NCI-H128 (cell line): ENCODE data around the gene HMCES.
"Not testable (repeated sequence)": the region's sequence is repeated elsewhere in the genome, so short reads cannot be mapped to it uniquely, and the experiment has no call there.

ENCODE experiments used
- DNase-seq: peaks from one replicate; lab custom pipeline; 2025; ENCODE audit not compliant: unreplicated experiment; lab: John Stamatoyannopoulos, UW

The HMCES gene

DNA sequence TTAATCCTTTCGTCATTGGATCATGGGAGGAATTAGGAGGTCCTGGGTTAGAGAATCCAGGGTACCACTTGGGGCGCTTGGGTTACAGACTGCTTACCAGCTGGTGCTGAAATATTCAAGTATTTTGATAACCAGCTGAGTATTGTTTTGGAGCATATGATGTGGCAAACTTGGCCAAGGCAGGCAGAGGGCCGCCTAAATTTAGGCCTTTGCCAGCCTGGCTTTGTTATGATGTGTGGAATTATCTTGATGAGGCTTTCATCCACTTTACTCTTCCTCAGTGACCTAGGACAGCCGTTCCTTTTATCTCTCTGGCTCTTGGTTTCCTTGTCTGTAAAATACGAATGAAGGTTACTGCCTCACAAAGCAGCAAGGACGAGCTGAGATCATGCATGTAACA is 22.4 kb upstream of the HMCES start:
- no peak for DNase-seq

DNA sequence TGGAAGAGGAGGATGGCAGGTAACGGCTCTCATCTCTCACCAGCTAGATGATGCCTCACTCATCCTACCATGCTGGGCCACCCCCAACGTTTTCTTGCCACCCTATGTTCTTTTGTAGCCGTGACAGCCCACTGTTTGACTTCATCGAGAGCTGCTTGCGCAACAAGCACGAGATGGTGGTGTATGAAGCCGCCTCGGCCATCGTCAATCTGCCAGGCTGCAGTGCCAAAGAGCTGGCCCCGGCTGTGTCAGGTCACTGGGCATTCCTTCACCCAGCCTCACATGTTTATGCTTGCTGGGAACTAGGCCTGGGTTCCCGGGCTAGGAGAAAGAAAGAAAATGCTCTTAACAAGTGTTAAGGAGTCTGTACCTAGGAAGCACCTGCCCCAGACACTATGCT is 21.1 kb upstream of the HMCES start:
- no peak for DNase-seq

DNA sequence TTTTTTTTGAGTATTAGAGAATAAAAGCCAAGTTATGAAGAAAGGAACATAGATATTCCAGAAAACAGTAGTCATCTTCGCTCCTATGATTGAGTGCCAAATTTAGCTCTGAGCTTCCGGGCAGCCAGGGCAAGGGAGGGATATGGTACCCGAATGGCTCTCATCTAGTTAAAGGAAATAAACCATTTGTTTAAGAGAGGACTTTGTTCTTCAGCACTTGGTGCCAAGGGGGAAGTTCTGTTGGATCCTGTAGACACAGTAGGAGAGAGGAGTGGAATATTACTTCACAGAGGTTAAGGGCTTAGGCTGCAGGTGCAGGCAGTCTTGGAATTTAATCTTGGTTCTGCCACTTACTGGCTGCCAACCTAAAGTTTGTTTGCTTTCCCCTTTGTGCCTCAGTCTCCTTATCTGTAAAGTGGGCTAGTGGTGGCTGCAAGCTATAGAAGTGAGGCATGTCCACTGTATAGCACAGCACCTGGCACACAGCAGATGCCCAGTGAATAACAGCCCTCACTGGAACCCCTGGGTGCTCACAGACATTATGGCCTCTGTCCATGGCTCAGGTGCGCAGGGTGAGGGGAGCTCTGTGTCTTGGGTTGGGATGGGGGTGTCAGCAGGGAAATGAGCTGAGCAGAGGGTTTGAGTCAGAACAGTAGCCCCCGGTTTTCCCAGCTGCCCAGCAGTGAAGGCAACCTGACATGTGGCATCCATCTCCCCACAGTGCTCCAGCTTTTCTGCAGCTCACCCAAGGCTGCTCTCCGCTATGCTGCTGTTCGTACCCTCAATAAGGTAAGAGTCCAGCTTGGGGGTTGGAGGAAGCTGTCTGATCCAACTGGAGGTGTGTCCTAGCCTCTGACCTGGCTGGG is 18.8 kb upstream of the HMCES start:
- no peak for DNase-seq

DNA sequence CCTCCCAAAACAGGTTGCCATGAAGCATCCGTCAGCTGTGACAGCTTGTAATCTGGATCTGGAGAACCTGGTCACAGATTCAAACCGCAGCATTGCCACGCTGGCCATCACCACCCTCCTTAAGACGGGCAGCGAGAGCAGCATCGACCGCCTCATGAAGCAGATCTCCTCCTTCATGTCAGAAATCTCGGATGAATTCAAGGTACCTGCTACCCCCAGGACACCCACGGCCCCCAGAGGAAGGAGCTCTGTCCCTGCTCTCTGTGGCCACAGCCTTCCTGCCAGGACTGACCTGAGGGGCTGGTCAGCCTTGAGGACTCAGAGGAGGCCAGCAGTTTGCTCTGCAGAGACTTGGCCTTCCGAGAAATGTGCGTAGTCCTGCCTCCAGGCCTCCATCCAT is 18.1 kb upstream of the HMCES start:
- no peak for DNase-seq

DNA sequence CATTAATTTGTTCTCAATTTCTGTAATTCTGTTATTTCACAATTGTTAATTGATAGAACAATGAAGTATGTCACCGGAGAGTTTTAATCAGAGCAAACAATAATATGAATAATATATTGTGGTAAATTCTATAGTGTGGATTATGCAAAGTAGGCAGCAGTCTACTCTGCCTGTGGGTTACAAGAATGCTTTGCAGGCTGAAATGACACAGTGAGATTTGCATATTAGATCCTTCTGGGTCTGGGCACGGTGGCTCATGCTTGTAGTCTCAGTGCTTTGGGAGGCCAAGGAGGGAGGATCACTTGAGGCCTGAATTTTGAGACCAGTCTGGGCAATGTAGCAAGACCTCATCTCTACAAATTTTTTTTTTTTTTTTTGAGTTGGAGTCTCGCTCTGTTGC is 16.8 kb upstream of the HMCES start:
- no peak for DNase-seq

DNA sequence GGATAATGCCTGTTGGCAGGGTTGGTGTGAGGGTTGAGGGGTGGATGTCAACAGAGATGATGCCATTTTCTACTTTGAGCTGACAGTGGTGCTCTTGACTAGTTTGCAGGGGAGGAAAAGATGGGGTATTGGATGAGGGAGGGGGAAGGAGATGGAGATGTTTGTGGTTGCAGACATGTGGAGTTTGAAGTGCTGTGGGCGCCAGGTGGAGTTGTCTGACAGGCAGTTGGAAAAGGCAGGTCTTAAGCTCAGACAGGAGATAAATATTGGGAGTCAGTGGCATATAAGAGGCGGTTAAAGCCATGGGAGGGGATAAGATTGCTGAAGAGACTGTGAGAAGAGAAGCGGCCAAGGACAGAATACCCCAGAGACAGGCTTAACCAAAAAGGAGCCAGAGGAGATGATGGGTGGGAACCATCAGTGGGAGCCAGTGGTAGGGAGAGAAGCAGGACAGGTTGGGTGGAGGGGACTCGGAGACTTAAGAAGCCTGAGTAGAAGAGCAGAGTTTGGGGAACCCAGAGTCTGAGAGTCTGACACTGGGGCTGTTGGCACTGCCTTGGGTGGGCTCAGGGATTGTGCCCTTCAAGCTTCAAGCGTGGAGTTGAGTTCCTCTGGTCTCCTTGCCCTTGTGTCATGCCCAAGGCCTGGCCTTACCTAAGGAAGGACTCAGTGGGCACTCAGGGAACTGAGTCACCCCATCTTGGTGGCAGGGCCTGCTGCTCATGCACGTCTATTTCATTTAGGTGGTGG is 15.3 kb upstream of the HMCES start:
- DNase-seq: no peak

DNA sequence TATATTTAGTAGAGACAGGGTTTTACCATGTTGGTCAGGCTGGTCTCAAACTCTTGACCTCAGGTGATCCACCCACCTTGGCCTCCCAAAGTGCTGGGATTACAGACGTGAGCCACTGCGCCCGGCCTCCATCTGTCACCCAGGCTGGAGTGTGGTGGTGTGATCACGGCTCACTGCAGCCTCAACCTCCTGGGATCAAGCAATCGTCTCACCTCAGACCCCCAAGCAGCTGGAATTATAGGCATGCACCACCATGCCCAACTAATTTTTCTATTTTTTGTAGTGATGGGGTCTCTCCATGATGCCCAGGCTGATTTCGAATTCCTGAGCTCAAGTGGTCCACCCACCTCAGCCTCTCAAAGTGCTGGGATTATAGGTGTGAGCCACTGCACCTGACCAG is 13.7 kb upstream of the HMCES start:
- not testable (repeated sequence) for DNase-seq

DNA sequence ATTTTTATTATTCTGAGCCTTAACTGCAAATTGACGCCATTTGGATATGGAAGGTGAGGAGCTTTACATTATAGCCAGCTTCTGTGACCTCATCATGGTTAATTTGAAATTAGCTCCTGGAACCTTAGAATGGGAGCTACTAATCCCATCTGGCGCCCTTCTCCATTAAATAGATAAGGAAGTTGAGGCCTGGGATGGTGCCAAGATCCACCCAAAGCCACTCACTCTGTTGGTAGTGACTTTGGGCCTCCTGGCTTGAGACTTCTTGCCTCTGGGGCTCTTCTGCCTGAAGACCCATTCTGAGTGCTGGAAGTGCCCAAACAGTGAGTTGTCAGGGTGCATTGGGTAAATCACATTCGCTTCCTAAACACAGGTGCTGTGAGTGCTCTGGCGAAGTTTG is 12.0 kb upstream of the HMCES start:
- DNase-seq: no peak

DNA sequence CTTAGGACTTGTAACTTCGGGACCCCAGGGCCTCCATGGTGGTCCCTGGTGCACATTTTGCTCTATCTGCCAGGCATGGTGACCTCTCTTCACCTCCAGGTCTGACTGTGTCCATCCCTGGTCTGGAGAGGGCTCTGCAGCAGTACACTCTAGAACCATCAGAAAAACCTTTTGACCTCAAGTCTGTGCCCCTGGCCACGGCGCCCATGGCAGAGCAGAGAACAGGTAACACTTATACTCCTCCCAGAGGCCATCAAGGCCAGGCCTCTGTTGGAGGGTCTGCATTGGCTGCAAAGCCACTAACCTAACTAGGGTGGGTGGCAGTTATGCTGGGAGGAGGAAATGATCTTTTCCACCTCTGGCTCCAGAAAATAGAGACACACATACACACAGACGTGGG is 10.3 kb upstream of the HMCES start:
- DNase-seq: no peak

DNA sequence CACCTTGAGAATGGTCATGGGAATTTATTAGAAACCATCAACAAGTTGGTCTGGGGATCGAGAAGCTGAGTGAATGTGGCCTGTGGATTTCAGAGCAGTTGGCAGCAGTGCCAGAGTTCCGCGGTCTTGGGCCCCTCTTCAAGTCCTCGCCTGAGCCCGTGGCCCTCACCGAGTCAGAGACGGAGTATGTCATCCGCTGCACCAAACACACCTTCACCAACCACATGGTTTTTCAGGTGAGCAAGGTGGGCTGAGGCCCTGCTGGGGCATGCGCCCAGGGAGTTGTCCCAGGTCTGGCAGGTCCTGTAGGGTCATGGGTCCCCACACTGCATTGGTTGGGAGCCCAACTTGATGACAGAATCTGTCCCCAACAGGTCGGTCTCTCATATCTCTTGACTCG is 7.0 kb upstream of the HMCES start:
- no peak for DNase-seq

DNA sequence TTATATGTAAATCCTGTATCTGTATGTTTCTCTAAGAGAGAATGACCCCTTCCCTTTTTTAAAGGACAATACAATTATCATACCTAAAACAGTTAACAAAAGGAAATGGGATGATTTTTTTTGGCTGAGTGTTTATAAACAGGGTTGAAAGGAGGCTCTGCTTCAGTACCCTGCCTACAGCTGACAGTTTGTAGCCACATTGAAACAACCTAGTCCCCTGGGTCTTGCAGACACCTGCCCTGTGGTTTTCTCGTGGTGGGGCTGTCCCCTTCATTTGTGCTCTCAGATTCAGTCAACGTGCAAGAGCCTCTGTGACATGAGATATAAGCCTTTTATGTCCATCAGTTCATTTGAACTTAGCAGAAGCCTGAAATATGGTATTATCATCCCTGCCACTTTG is 2.3 kb upstream of the HMCES start:
- DNase-seq: peak; percentile 15

DNA sequence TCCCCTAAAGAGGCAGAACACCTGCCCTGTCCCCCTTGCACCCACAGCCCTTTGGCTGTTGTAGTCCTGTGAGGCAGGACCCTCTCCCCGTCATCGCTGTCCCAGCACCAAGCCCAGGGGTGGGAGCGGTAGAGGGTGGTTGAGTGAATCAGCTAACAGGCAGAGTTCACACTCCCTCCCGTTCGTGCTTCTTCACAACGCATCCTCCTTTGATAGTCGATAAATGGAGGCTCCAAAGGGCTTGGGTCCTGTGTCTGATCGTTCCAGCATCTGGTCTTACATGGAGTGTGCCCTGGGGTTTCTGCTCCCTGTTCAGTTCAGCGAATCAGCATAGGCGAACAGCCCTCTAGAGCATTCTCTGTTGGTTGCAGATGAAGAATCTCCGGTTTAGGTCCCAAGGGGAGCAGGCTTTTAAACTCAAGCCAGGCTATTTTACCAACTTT is 820 bp upstream of the HMCES start:
- no peak for DNase-seq

DNA sequence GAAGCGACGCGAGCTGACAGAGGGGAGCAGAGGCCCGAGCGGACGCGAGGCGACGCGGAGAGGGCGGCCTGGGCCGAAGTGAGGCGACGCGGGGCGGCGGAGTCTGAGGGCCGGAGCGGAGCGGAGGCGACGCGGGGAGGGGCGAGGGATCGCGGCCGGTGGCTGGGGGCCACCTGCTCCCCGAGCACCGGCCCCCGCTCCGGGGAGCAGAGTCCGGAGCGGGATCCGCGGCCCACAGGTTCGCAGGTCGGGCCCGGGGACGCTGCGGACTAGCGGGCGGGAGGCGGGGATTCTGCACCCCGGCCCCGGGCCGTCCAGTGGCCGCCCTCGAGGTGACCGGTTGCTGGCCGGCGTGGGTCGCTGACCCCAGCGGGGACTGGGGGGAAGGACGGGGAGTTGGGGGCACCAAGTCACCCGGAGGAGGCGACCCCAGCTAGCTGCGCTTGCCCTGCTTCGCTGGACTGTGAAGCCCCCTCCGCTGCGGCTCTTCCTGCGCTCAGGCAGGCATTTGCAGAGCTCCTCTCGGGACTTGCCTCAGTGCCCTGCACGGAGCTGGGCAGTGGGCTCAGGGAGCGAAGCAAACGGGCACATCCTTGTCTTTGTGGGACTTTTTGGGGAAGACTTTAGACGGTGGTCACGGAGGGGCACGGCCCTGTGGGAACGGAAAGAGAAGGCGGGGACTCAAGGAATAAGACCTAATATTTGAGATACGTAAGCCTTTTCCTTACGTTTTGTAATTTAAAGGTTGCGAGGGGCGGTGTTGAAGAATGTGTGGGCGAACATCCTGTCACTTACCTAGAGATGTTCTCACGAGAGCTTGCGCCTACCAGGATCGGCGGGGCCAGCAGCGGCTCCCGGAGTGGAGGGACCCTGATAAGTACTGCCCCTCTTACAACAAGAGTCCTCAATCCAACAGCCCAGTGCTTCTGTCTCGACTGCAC is 566 bp downstream of the HMCES start:
- no peak for DNase-seq

DNA sequence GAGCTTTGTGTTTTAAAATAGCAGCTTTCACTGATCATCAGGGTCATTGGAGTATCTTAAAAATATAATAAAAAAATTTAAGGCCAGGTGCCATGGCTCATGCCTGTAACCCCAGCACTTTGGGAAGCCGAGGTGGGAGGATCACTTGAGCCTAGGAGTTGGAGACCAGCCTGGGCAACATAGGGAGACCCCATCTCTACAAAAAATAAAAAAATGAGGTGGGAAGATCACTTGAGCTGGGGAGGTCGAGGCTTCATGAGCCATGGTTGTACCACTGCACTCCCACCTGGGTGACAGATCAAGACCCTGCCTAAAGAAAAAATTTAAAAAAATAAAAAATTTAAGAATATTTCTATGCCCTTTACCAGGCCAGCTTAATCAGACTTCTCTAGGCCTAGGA is 1.5 kb downstream of the HMCES start:
- DNase-seq: no peak

DNA sequence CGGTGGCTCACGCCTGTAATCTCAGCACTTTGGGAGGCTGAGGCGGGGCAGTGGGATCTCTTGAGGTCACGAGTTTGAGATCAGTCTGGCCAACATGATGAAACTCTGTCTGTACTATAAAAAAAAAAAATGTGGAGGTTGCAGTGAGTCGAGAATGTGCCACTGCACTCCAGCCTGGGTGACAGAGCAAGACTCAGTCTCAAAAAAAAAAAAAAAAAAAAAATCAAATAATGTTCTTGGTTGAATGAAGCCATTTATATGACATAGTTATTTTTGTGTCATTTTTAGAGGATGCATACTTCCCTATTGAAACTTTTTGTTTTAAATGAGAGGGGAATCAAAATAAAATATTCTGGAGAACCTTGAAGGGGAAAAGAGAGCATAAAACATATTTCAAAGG is 3.1 kb downstream of the HMCES start:
- no peak for DNase-seq

DNA sequence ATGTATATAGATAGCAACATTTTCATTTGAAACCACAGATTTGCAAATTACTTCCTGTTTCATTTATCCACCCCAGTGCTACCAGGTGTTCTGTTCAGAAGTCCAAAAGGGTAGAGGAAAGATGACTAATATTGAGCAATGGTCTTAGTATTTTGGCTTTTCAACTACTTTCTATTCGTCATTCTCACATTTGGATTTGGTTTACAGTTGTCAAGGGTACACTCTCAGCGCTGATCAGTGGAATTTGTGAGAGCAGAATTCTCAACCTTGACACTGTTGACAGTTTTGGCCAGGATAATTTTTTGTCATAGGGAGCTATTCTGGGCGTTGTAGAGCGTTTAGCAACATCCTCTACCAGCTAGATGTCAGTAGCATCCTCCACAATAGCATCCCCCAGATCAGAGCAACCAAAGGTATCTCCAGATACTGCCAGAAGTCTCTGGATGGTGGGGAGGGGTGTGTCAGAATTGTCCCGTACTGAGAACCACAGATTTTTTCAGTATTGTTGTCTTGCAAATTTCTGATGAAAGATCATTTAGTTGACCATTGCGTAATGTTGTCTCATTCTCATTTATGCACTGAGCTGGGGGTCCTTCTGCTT is 4.2 kb downstream of the HMCES start:
- DNase-seq: no peak

DNA sequence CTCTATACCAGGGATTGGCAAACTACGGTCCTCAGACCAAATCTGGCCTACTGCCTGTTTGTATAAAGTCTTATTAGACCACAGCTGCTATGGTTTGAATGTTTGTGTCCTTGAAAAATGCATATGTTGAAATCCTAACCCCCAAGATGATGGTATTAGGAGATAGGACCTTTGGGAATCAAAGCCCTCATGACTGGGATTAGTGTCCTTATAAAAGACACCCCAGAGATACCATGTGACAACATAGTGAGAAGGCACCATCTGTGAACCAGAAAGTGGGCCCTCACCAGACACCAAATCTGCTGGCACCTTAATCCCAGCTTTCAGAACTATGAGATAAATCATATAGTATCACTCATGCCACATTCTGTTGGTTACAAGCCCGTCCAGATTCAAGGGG is 7.4 kb downstream of the HMCES start:
- no peak for DNase-seq

DNA sequence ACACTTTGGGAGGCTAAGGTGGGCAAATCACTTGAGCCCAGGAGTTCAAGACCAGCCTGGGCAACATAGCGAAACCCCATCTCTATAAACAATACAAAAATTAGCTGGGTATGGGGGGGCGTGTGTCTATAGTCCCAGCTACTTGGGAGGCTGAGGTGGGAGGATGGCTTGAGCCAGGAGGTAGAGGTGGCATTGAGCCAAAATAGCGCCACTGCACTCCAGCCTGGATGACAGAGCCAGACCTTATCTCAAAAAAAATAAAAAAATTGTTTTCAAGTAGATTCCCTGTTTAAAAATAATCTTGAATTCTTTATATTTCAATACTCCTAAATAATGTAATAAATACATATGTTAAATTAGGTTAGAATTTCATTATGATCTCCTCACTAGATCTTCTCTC is 9.8 kb downstream of the HMCES start:
- DNase-seq: no peak

DNA sequence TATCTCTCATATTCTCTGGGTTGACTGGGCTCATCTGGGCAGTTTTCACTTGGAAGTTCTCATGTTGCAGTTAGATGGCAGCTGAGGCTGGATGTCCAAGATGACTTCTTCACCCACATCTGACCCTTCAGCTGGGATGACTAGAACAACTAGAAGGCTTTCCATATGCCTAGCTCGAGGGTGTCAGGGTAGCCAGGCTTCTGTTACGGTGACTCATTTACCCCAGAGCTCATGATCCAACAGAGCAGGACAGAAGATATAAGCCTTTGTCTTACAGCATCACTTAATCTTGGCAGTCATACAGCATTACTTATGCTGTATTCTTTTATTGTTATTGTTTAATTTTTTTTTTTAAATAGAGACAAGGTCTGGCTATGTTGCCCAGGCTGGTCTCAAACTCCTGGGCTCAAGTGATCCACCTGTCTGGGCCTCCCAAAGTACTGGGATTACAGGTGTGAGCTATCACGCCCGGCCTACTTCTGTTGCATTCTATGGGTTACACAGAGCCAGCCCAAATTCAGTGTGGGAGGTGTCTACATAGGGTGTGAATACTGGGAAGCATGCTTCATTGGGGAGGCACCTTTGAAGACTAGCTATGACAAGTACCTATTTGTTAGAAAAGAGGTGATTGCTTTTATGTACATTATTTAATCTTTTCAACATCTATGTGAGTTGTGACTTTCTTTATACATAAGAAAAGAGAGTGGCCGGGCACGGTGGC is 10.7 kb downstream of the HMCES start:
- DNase-seq: no peak

DNA sequence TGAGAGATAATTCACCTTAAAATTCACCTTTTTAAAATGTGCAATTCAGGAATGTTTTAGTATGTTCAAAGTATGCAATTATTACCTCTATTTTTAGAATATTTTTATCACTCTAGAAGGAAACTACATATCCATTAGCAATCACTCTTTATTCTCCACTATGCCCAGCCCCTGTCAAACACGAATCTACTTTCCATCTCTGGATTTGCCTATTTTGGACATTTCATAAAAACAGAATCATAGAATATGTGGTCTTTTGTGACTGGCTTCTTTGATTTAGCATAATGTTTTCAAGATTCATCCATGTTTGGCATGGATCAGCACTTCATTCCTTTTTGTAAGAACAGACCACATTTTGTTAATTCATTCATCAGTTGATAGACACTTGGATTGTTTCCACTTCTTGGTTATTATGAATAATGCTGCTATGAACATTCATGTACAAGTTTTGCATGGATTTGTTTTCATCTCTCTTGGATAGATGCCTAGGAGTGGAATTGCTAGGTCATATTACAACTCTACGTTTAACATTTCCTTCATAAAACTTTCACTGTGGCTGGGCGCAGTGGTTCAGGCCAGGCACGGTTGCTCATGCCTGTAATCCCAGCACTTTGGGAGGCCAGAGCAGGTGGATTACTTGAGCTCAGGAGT is 12.7 kb downstream of the HMCES start:
- no peak for DNase-seq
